Retinal pigment epithelial cell (primary cell): ENCODE measurements around the gene FUT8.

Experiments used
- DNase-seq: peaks from one replicate; pipeline ENCODE4 v3.0.0-alpha.2; 2010; ENCODE audit warnings: low read depth
- H3K4me3 ChIP-seq: 2 replicates; pipeline ENCODE4 v1.5.1; 2011; ENCODE audit warnings: mild to moderate bottlenecking, low read length, control low read depth, moderate library complexity
- CTCF ChIP-seq: conservative IDR thresholded peaks from 2 replicates; pipeline ENCODE4 v1.5.1; 2011; ENCODE audit warnings: low read depth, low read length, control low read depth, inconsistent platforms

The FUT8 gene

GRCh38 chr14:65487783-65488494 is 75.4 kb downstream of the FUT8 start:
- DNase-seq: no peak
- no peak overlapping the region for H3K4me3 ChIP-seq
- TF ChIP-seq CTCF: no peak

GRCh38 chr14:65491274-65491673 is 78.7 kb downstream of the FUT8 start:
- no peak overlapping the region for H3K4me3 ChIP-seq
- TF ChIP-seq CTCF: no peak
- no peak for DNase-seq

GRCh38 chr14:65492266-65492665 is 79.7 kb downstream of the FUT8 start:
- no peak for TF ChIP-seq CTCF
- DNase-seq: no peak
- H3K4me3 ChIP-seq: no peak overlapping the region

DNA sequence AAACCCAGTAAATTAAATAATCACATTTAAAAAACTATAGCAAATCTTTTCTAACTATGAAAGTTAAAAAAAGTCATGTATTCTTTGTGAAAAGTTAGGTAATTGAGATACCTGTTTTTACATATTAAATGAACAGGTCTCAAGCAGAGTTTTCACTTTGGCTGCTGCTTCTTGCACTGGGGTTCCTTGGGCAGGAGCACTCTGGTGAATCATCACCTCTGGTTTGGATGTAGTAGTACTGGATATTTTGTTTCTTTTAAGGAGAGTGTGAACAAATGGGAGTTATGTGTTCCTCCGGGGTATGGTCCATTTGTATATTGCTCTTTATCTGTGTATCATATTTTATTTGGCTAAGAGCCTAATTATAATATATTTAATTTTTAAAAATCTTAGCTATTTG is 82.7 kb downstream of the FUT8 start:
- no peak for TF ChIP-seq CTCF
- H3K4me3 ChIP-seq: no peak overlapping the region
- DNase-seq: no peak

GRCh38 chr14:65496178-65496993 is 83.9 kb downstream of the FUT8 start:
- no peak for DNase-seq
- H3K4me3 ChIP-seq: no peak overlapping the region
- TF ChIP-seq CTCF: no peak

DNA sequence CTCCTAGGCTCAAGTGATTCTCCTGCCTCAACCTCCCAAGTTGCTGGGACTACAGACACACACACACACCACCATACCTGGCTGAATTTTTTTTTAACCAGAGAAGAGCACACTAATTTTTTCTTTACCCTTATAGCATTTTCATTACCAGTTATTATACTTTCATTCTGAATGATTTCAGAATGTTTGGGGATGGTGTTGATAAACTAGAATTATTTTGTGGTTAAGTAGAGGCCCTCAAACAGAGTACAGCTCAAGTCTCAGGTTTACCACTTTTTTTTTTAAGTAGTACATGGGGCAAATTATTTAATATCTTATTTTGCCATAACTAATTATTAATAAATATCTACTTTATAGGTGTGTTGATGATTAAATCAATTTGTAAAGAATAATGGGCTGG is 86.6 kb downstream of the FUT8 start:
- DNase-seq: no peak
- TF ChIP-seq CTCF: no peak
- H3K4me3 ChIP-seq: no peak overlapping the region

- DNase-seq: no peak
- no peak for TF ChIP-seq CTCF
- no peak overlapping the region for H3K4me3 ChIP-seq
Measured at GRCh38 chr14:65500075-65500474, 87.5 kb downstream of the FUT8 start.
